Tibial nerve (tissue), 4 donors: ENCODE measurements around the gene TUBB4A. TPM values are rescaled to one million over a fixed set of nuclear protein-coding genes. Genes with fewer than 3 reads are reported as not detected.
"Not testable (repeated sequence)": the region's sequence is repeated elsewhere in the genome, so short reads cannot be mapped to it uniquely, and the experiment has no call there.

Source experiments
- DNase-seq, 2 donors: peaks; one replicate each; pipeline ENCODE4 v3.0.0-alpha.2; 2019; ENCODE audit warnings: low spot score in 2 of 2
- H3K27ac ChIP-seq, 4 donors: fragments of 200-600 bp; sonication (generic) in 3 of 4; one replicate each; pipeline ENCODE4 v1.5.1; 2017 to 2019; ENCODE audit warnings: mild to moderate bottlenecking in 1 of 4
- H3K27me3 ChIP-seq, 2 donors: fragments of 200-600 bp; sonication (generic) in 1 of 2; one replicate each; pipeline versions ENCODE4 v1.5.1 to v1.6.0; 2017 to 2019
- H3K36me3 ChIP-seq, 3 donors: fragments of 200-600 bp; sonication (generic); one replicate each; pipeline ENCODE4 v1.5.1; 2018 to 2019
- H3K4me1 ChIP-seq, 4 donors: fragments of 200-600 bp; sonication (generic) in 3 of 4; one replicate each; pipeline ENCODE4 v1.5.1; 2017 to 2019
- H3K4me3 ChIP-seq, 4 donors: fragments of 200-600 bp; sonication (generic) in 3 of 4; one replicate each; pipeline ENCODE4 v1.5.1; 2017 to 2019; ENCODE audit warnings: mild to moderate bottlenecking in 1 of 4, moderate library complexity in 1 of 4
- H3K9me3 ChIP-seq, 4 donors: fragments of 200-600 bp; sonication (generic) in 3 of 4; one replicate each; pipeline ENCODE4 v1.5.1; 2017 to 2019
- EP300 ChIP-seq, 2 donors: sonication (generic); formaldehyde crosslinking; IDR thresholded peaks; one replicate each; pipeline ENCODE4 v1.6.1; 2017; ENCODE audit warnings: antibody characterized with exemption in 2 of 2, mild to moderate bottlenecking in 1 of 2
- POLR2A ChIP-seq, 2 donors: fragments of 450-650 bp; IDR thresholded peaks; one replicate each; pipeline ENCODE4 v1.6.1; 2017; ENCODE audit warnings: antibody characterized with exemption in 2 of 2, mild to moderate bottlenecking in 2 of 2, moderate library complexity in 2 of 2
- WGBS, 2 donors: methylation state at CpG; one replicate each; pipeline ENCODE4 v1.1.5; 2018; 5-methylcytosine and 5-hydroxymethylcytosine counted together
- total RNA-seq, 4 donors: library from RNA; depleted of rRNA; stranded (reverse); fragments of >200 nt; gene quantifications; one replicate each; pipeline ENCODE4 v1.1.0, GENCODE V29; 2016
- TF ChIP-seq, protein P1 (sequence below), 5 experiments: fragments of 200-600 bp in 3 of 5; fragments of 450-650 bp in 2 of 5; sonication (generic) in 3 of 5; IDR thresholded peaks; one replicate each; pipeline ENCODE4 v1.5.1; 2016 to 2019; ENCODE audit warnings: antibody characterized with exemption in 5 of 5, mild to moderate bottlenecking in 3 of 5, moderate library complexity in 2 of 5

Gene TUBB4A
- 10 to 100 TPM; 10.8 to 31.0 (median 22.1) TPM for total RNA-seq

DNA sequence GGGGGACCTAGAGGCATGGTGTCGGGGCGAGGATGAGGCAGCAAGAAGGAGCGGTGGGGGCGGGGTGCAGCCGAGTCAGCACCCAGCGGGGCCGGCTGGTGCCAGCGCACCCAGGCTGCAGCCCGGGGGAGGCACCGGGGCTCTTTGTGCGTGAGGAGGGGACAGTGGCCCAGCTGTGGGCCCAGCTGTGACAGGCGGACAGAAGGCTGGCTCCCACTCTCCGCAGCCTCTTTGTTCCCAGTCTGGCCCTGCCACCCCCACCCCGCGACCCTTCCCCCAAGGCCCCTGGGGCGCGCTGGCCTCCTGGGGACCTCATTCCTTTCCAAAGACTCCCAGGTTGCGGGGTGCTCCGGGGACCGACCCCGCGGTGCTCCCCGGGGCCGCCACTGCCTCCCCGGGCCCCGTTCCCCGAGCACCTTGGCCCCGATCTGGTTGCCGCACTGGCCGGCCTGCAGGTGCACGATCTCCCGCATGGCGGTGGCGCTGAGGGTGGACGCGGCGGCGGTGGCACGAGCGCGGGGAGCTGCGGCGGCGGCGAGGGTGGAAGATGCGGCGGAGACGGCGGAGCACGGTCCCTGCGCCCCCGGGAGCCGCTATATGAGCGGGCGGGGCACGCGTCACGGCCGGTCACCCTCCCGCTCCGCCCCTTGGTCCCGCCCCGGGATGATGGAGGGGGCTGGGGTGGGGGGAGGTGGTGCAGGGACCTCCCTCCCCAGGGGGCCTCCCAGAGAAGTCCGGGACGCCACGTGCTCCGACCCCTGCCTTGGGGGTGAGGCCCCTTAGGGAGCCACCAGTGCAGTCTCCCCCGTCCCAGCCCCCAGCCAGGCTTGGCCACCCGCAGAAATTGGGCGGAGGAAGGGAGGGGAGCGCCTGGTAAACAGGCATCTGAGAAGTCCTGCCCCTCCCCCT, at the start of gene TUBB4A:
TUBB4A (minus strand) TSS at position 570 of the 909 bp plus-strand sequence; CDS start at position 473, 97 bp downstream.
- H3K27me3 ChIP-seq, result peaks cover 0 to 33% of the 10 kb centered on the region in 2 donors

GRCh38 chr19:6551091-6551490, 49.0 kb upstream of the TUBB4A start:
- no peaks in the 10 kb centered on the region for H3K36me3 ChIP-seq
- H3K9me3 ChIP-seq, result peaks cover 0 to 17% (median 0%) of the 10 kb centered on the region in 4 donors
- H3K27ac ChIP-seq, result no peak overlapping the region
- WGBS, 2 donors, result 84 to 87% methylated on average over 3 of the region's 3 CpGs
- peaks cover 0 to 7% (median 0%) of the 10 kb centered on the region in 4 donors for H3K4me1 ChIP-seq
- peaks cover 0 to 16% of the 10 kb centered on the region in 2 donors for H3K27me3 ChIP-seq
- TF ChIP-seq EP300 (IDR thresholded peaks at IDR 0.05), result no peak
- TF ChIP-seq POLR2A (IDR thresholded peaks at IDR 0.05), result no peak
- TF ChIP-seq, protein P1, sequence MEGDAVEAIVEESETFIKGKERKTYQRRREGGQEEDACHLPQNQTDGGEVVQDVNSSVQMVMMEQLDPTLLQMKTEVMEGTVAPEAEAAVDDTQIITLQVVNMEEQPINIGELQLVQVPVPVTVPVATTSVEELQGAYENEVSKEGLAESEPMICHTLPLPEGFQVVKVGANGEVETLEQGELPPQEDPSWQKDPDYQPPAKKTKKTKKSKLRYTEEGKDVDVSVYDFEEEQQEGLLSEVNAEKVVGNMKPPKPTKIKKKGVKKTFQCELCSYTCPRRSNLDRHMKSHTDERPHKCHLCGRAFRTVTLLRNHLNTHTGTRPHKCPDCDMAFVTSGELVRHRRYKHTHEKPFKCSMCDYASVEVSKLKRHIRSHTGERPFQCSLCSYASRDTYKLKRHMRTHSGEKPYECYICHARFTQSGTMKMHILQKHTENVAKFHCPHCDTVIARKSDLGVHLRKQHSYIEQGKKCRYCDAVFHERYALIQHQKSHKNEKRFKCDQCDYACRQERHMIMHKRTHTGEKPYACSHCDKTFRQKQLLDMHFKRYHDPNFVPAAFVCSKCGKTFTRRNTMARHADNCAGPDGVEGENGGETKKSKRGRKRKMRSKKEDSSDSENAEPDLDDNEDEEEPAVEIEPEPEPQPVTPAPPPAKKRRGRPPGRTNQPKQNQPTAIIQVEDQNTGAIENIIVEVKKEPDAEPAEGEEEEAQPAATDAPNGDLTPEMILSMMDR (IDR thresholded peaks at IDR 0.05), result no peak
- H3K4me3 ChIP-seq, result no peak overlapping the region
- no peak for DNase-seq

More for the DNA sequence above, at the start of gene TUBB4A:
- Histone ChIP-seq H3K9me3 (no peaks in the 10 kb centered on the region), H3K27ac (peak within 1 kb of the TSS; percentile 47 to 85 (median 60)), H3K36me3 (peaks cover 0 to 7% (median 0%) of the 10 kb centered on the region in 3 donors), H3K4me1 (peaks cover 0 to 15% (median 11%) of the 10 kb centered on the region in 4 donors), H3K4me3 (peak within 1 kb of the TSS; percentile 43 to 62 (median 46))
- WGBS, 2 donors, result 0 to 2% methylated on average over 7 to 15 of the region's 71 CpGs
- TF ChIP-seq, protein P1 (IDR thresholded peaks at IDR 0.05), result peak in 1 of 5 experiments; percentile 13
- TF ChIP-seq POLR2A (IDR thresholded peaks at IDR 0.05), result peak in 1 of 2 donors; percentile 59
- peak in 1 of 2 donors; percentile 21 for TF ChIP-seq EP300 (IDR thresholded peaks at IDR 0.05)
- no peak for DNase-seq

DNA sequence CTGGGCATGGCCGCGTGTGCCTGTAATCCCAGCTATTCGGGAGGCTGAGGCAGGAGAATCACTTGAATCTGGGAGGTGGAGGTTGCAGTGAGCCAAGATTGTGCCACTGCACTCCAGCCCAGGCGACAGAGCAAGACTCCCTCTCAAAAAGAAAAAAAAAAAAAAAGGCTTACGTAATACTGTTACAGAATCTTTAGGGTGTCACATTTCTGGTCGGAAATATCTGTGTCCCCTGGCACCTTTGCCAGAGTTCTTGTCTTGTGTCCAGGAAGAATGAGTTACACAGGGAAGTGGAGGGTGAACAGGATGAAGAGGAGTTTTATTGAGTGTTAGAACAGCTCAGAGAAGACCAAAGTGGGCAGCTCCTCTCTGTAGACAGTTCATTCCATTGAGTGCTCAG, 48.6 kb upstream of the TUBB4A start:
- H3K9me3 ChIP-seq, result peaks cover 0 to 17% (median 0%) of the 10 kb centered on the region in 4 donors
- H3K4me3 ChIP-seq, H3K36me3 ChIP-seq, H3K27ac ChIP-seq, DNase-seq, H3K4me1 ChIP-seq: not testable (repeated sequence)
- WGBS, 2 donors, result 88 to 91% methylated on average over 6 of the region's 6 CpGs
- peaks cover 0 to 16% of the 10 kb centered on the region in 2 donors for H3K27me3 ChIP-seq

GRCh38 chr19:6543866-6544347, 41.8 kb upstream of the TUBB4A start:
- Histone ChIP-seq H3K4me1 (no peaks in the 10 kb centered on the region), H3K36me3 (no peaks in the 10 kb centered on the region), H3K27me3 (no peaks in the 10 kb centered on the region), H3K9me3 (peaks cover 0 to 8% (median 0%) of the 10 kb centered on the region in 4 donors), H3K27ac (no peak overlapping the region), H3K4me3 (no peak overlapping the region)
- WGBS, 2 donors, result 75 to 83% methylated on average over 11 of the region's 11 CpGs
- TF ChIP-seq POLR2A (IDR thresholded peaks at IDR 0.05) (no peak), EP300 (IDR thresholded peaks at IDR 0.05) (no peak)
- TF ChIP-seq, protein P1 (IDR thresholded peaks at IDR 0.05), result no peak
- DNase-seq, result no peak

DNA sequence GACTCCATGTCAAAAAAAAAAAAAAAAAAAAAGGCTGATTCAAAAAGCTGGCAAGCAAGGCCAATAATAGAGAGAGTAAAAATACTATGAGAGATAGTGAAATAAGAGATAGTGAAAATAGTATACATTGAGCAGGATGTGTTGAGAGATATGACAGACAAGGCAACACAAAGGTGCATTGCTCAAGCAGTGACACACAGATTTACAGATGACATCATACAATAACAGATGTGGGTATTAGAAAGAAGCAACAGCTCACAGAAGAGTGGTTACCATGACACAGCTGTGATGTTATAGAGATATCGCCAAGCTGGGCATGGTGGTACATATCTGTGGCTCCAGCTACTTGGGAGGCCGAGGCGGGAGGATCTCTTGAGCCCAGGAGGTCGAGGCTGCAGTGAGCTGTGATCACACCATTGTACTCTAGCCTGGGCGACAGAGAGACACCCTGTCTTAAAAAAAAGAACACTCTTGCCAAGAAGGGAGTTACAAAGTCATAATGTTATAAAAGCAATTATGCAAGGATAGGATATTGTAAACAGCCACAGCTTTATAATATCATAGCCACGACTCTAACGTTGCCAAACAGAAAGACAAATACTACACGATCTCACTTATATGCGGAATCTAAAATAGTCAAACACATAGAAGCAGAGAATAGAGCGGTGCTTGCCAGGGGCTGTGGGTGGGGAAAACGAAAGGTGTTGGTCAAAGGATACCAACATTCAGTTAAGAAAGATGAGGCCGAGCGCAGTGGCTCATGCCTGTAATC, 39.0 kb upstream of the TUBB4A start:
- Histone ChIP-seq H3K36me3 (peaks cover 0 to 1% (median 0%) of the 10 kb centered on the region in 3 donors), H3K27ac (no peak overlapping the region), H3K9me3 (no peaks in the 10 kb centered on the region), H3K4me1 (peaks cover 0 to 6% (median 0%) of the 10 kb centered on the region in 4 donors), H3K4me3 (no peak overlapping the region), H3K27me3 (no peaks in the 10 kb centered on the region)
- no peak for DNase-seq
- WGBS, 2 donors, result 66 to 77% methylated on average over 13 of the region's 13 CpGs
- TF ChIP-seq POLR2A (IDR thresholded peaks at IDR 0.05) (no peak), EP300 (IDR thresholded peaks at IDR 0.05) (no peak)
- TF ChIP-seq, protein P1 (IDR thresholded peaks at IDR 0.05), result no peak
